Measurements from ENCODE around the gene COPB2.

Gene COPB2

GRCh38 chr3:139343895-139344856, 45.3 kb downstream of the COPB2 start, which contains the start of gene MRPS22 (continued):
- TF ChIP-seq KLF16 (tag by site-specific recombination; IDR thresholded peaks at IDR 0.05) (0 out of 2 replicates have a peak, but pooled peaks have one; percentile 31), ZNF837 (tag by site-specific recombination; IDR thresholded peaks at IDR 0.05) (no peak), YY2 (tag by site-specific recombination; IDR thresholded peaks at IDR 0.05) (0 out of 2 replicates have a peak, but pooled peaks have one; percentile 33), KLF17 (tag by site-specific recombination; IDR thresholded peaks at IDR 0.05) (no peak), ZNF311 (tag by site-specific recombination; IDR thresholded peaks at IDR 0.05; ENCODE audit: borderline replicate concordance) (no peak), ZNF76 (tag by site-specific recombination; IDR thresholded peaks at IDR 0.05; ENCODE audit: borderline replicate concordance, low read depth) (peak; percentile 67), PRDM10 (tag by site-specific recombination; IDR thresholded peaks at IDR 0.05) (0 out of 2 replicates have a peak, but pooled peaks have one; percentile 11), GFI1B (tag by site-specific recombination; IDR thresholded peaks at IDR 0.05) (no peak), ZNF501 (tag by site-specific recombination; IDR thresholded peaks at IDR 0.05) (no peak), ZNF341 (tag by site-specific recombination; IDR thresholded peaks at IDR 0.05; ENCODE audit: low read depth) (no peak), BCL11A (tag by site-specific recombination; IDR thresholded peaks at IDR 0.05; ENCODE audit: low read depth) (no peak), PRDM6 (tag by site-specific recombination; IDR thresholded peaks at IDR 0.05) (no peak), KLF9 (tag by site-specific recombination; IDR thresholded peaks at IDR 0.05; ENCODE audit: low read depth) (peak; percentile 62; the same call in 1 of the 2 replicates)

GRCh38 chr3:139342054-139342453, 47.4 kb downstream of the COPB2 start:
- Histone ChIP-seq H3K9me3 (ENCODE audit: control insufficient read depth, insufficient read depth, low read depth, low read length) (no peaks in the 10 kb centered on the region), H3K4me3 (ENCODE audit: low read depth, low read length) (no peak overlapping the region), H3K36me3 (ENCODE audit: control insufficient read depth in 2 of 2, insufficient read depth in 1 of 2, low read length in 2 of 2) (peaks cover 0 to 13% of the 10 kb centered on the region in 2 experiments; a peak in 1 of 3 replicates), H3K4me1 (ENCODE audit: control insufficient read depth, insufficient read depth, low read length) (no peaks in the 10 kb centered on the region), H3K27ac (ENCODE audit: extremely low read depth, low read depth, low read length) (no peak overlapping the region)
- ChIA-PET CTCF (interaction anchor here (0.6 to 2.1 kb wide), 4 partner anchors 12 to 230 kb away, joined by 3 to 7 read pairs (median 4); no protein-coding TSS in a partner anchor), POLR2A (no interaction called here)
- TF ChIP-seq ZNF449 (tag by site-specific recombination; IDR thresholded peaks at IDR 0.05): no peak
- TF ChIP-seq ZNF626 (tag by site-specific recombination; IDR thresholded peaks at IDR 0.05): no peak
- no peak for TF ChIP-seq ZNF157 (tag by site-specific recombination; IDR thresholded peaks at IDR 0.05)
- no peak for TF ChIP-seq ZNF19 (tag by site-specific recombination; IDR thresholded peaks at IDR 0.05; ENCODE audit: low read depth)
- no peak for TF ChIP-seq ZNF23 (tag by site-specific recombination; IDR thresholded peaks at IDR 0.05; ENCODE audit: borderline replicate concordance)
- TF ChIP-seq ZNF510 (tag by site-specific recombination; IDR thresholded peaks at IDR 0.05; ENCODE audit: insufficient replicate concordance): no peak
- no peak for TF ChIP-seq KLF16 (tag by site-specific recombination; IDR thresholded peaks at IDR 0.05)
- TF ChIP-seq SP3 (tag by site-specific recombination; IDR thresholded peaks at IDR 0.05): no peak
- TF ChIP-seq ZNF140 (tag by site-specific recombination; IDR thresholded peaks at IDR 0.05): no peak
- TF ChIP-seq ZFP41 (tag by site-specific recombination; IDR thresholded peaks at IDR 0.05; ENCODE audit: borderline replicate concordance): no peak

All from HEK293 (cell line).